ENCODE results near the gene PIK3CG.
"Not testable (repeated sequence)": the region's sequence is repeated elsewhere in the genome, so short reads cannot be mapped to it uniquely, and the experiment has no call there.

PIK3CG gene

GRCh38 chr7:106851632-106852031 is 13.4 kb upstream of the PIK3CG start:
- H3K27ac ChIP-seq (ENCODE audit: low read depth, low read length); DNase-seq; H2BK120ac ChIP-seq (ENCODE audit: low read depth, low read length); H3K23ac ChIP-seq (ENCODE audit: low read length); H4K5ac ChIP-seq (ENCODE audit: low read length); H3K79me1 ChIP-seq (ENCODE audit: low read length); H2AK5ac ChIP-seq (ENCODE audit: low read length); H3K4me2 ChIP-seq (ENCODE audit: low read length); H4K8ac ChIP-seq (ENCODE audit: low read depth, low read length); H3K18ac ChIP-seq (ENCODE audit: low read length); H3K9ac ChIP-seq (ENCODE audit: low read length); H3K56ac ChIP-seq (ENCODE audit: low read length); H3K4me3 ChIP-seq (ENCODE audit: low read length); H3K36me3 ChIP-seq (ENCODE audit: control insufficient read depth, insufficient read depth, low read length); H3K4me1 ChIP-seq (ENCODE audit: control insufficient read depth, low read depth, low read length); H3K79me2 ChIP-seq (ENCODE audit: control insufficient read depth, insufficient read depth, low read length); H2BK15ac ChIP-seq (replicated peaks; ENCODE audit: low read depth); H3K4ac ChIP-seq (ENCODE audit: low read depth, low read length); H3K27me3 ChIP-seq (ENCODE audit: insufficient read depth, low read length, poor library complexity); H2BK5ac ChIP-seq (ENCODE audit: low read length): not testable (repeated sequence)
- WGBS (ENCODE audit: extremely low coverage, insufficient coverage, low lambda C conversion rate) = no CpG with 5 or more reads among the region's 7 CpGs

GRCh38 chr7:106853250-106853908 is 11.7 kb upstream of the PIK3CG start:
- no peak for DNase-seq
- Histone ChIP-seq H3K9ac (ENCODE audit: low read length) (no peak overlapping the region), H4K8ac (ENCODE audit: low read depth, low read length) (no peak overlapping the region), H3K36me3 (ENCODE audit: control insufficient read depth, insufficient read depth, low read length) (no peaks in the 10 kb centered on the region), H3K79me1 (ENCODE audit: low read length) (no peaks in the 10 kb centered on the region), H4K5ac (ENCODE audit: low read length) (no peak overlapping the region), H3K4me3 (ENCODE audit: low read length) (no peak overlapping the region), H3K18ac (ENCODE audit: low read length) (no peak overlapping the region), H2BK5ac (ENCODE audit: low read length) (no peak overlapping the region), H3K23ac (ENCODE audit: low read length) (no peak overlapping the region), H3K27me3 (ENCODE audit: insufficient read depth, low read length, poor library complexity) (no peaks in the 10 kb centered on the region), H2AK5ac (ENCODE audit: low read length) (no peak overlapping the region), H2BK120ac (ENCODE audit: low read depth, low read length) (no peak overlapping the region), H3K79me2 (ENCODE audit: control insufficient read depth, insufficient read depth, low read length) (no peaks in the 10 kb centered on the region), H3K27ac (ENCODE audit: low read depth, low read length) (no peak overlapping the region), H3K4me2 (ENCODE audit: low read length) (no peak overlapping the region), H3K56ac (ENCODE audit: low read length) (no peak overlapping the region), H3K4me1 (ENCODE audit: control insufficient read depth, low read depth, low read length) (no peaks in the 10 kb centered on the region), H3K4ac (ENCODE audit: low read depth, low read length) (no peak overlapping the region), H2BK15ac (replicated peaks; ENCODE audit: low read depth) (no peak overlapping the region)
- WGBS (ENCODE audit: extremely low coverage, insufficient coverage, low lambda C conversion rate) = no CpG with 5 or more reads among the region's 9 CpGs

- Histone ChIP-seq H3K27me3 (ENCODE audit: insufficient read depth, low read length, poor library complexity) (no peaks in the 10 kb centered on the region), H3K56ac (ENCODE audit: low read length) (no peak overlapping the region), H3K4me2 (ENCODE audit: low read length) (no peak overlapping the region), H3K4me3 (ENCODE audit: low read length) (no peak overlapping the region), H3K27ac (ENCODE audit: low read depth, low read length) (no peak overlapping the region), H4K8ac (ENCODE audit: low read depth, low read length) (no peak overlapping the region), H3K79me2 (ENCODE audit: control insufficient read depth, insufficient read depth, low read length) (no peaks in the 10 kb centered on the region), H3K79me1 (ENCODE audit: low read length) (no peaks in the 10 kb centered on the region), H3K18ac (ENCODE audit: low read length) (no peak overlapping the region), H3K4me1 (ENCODE audit: control insufficient read depth, low read depth, low read length) (no peaks in the 10 kb centered on the region), H2BK120ac (ENCODE audit: low read depth, low read length) (no peak overlapping the region), H3K23ac (ENCODE audit: low read length) (no peak overlapping the region), H4K5ac (ENCODE audit: low read length) (no peak overlapping the region), H3K4ac (ENCODE audit: low read depth, low read length) (no peak overlapping the region), H2BK15ac (replicated peaks; ENCODE audit: low read depth) (no peak overlapping the region), H3K36me3 (ENCODE audit: control insufficient read depth, insufficient read depth, low read length) (no peaks in the 10 kb centered on the region), H2AK5ac (ENCODE audit: low read length) (no peak overlapping the region), H3K9ac (ENCODE audit: low read length) (no peak overlapping the region), H2BK5ac (ENCODE audit: low read length) (no peak overlapping the region)
- peak; percentile 38 for DNase-seq
- no CpG with 5 or more reads among the region's 6 CpGs for WGBS (ENCODE audit: extremely low coverage, insufficient coverage, low lambda C conversion rate)
Observed at GRCh38 chr7:106855540-106856132, 9.4 kb upstream of the PIK3CG start.

- Histone ChIP-seq H3K79me1 (ENCODE audit: low read length) (no peaks in the 10 kb centered on the region), H3K18ac (ENCODE audit: low read length) (no peak overlapping the region), H3K23ac (ENCODE audit: low read length) (no peak overlapping the region), H3K56ac (ENCODE audit: low read length) (no peak overlapping the region), H2BK5ac (ENCODE audit: low read length) (no peak overlapping the region), H3K4me2 (ENCODE audit: low read length) (no peak overlapping the region), H4K5ac (ENCODE audit: low read length) (no peak overlapping the region), H3K79me2 (ENCODE audit: control insufficient read depth, insufficient read depth, low read length) (no peaks in the 10 kb centered on the region), H2BK120ac (ENCODE audit: low read depth, low read length) (no peak overlapping the region), H3K36me3 (ENCODE audit: control insufficient read depth, insufficient read depth, low read length) (no peaks in the 10 kb centered on the region), H3K4ac (ENCODE audit: low read depth, low read length) (no peak overlapping the region), H3K27me3 (ENCODE audit: insufficient read depth, low read length, poor library complexity) (no peaks in the 10 kb centered on the region), H4K8ac (ENCODE audit: low read depth, low read length) (no peak overlapping the region), H3K4me1 (ENCODE audit: control insufficient read depth, low read depth, low read length) (no peaks in the 10 kb centered on the region), H3K9ac (ENCODE audit: low read length) (no peak overlapping the region), H2BK15ac (replicated peaks; ENCODE audit: low read depth) (no peak overlapping the region), H2AK5ac (ENCODE audit: low read length) (no peak overlapping the region), H3K27ac (ENCODE audit: low read depth, low read length) (no peak overlapping the region), H3K4me3 (ENCODE audit: low read length) (no peak overlapping the region)
- WGBS (ENCODE audit: extremely low coverage, insufficient coverage, low lambda C conversion rate) = no CpG with 5 or more reads among the region's 10 CpGs
- DNase-seq = no peak
Observed at GRCh38 chr7:106858618-106859532, 6.2 kb upstream of the PIK3CG start.

- DNase-seq = no peak
- no peaks in the 10 kb centered on the region for H3K36me3 ChIP-seq (ENCODE audit: control insufficient read depth, insufficient read depth, low read length)
- H2BK5ac ChIP-seq (ENCODE audit: low read length) = no peak overlapping the region
- peaks cover 2% of the 10 kb centered on the region for H3K4me1 ChIP-seq (ENCODE audit: control insufficient read depth, low read depth, low read length)
- H3K56ac ChIP-seq (ENCODE audit: low read length) = no peak overlapping the region
- H3K9ac ChIP-seq (ENCODE audit: low read length) = no peak overlapping the region
- H3K79me2 ChIP-seq (ENCODE audit: control insufficient read depth, insufficient read depth, low read length) = no peaks in the 10 kb centered on the region
- H4K5ac ChIP-seq (ENCODE audit: low read length) = no peak overlapping the region
- no peak overlapping the region for H3K4me3 ChIP-seq (ENCODE audit: low read length)
- H2AK5ac ChIP-seq (ENCODE audit: low read length) = no peak overlapping the region
- H3K23ac ChIP-seq (ENCODE audit: low read length) = no peak overlapping the region
- no peak overlapping the region for H3K4ac ChIP-seq (ENCODE audit: low read depth, low read length)
- no peak overlapping the region for H3K27ac ChIP-seq (ENCODE audit: low read depth, low read length)
- no peak overlapping the region for H2BK120ac ChIP-seq (ENCODE audit: low read depth, low read length)
- H3K27me3 ChIP-seq (ENCODE audit: insufficient read depth, low read length, poor library complexity) = no peaks in the 10 kb centered on the region
- no CpG with 5 or more reads among the region's 8 CpGs for WGBS (ENCODE audit: extremely low coverage, insufficient coverage, low lambda C conversion rate)
- no peak overlapping the region for H2BK15ac ChIP-seq (replicated peaks; ENCODE audit: low read depth)
- no peak overlapping the region for H3K4me2 ChIP-seq (ENCODE audit: low read length)
- H3K79me1 ChIP-seq (ENCODE audit: low read length) = no peaks in the 10 kb centered on the region
- H3K18ac ChIP-seq (ENCODE audit: low read length) = no peak overlapping the region
- no peak overlapping the region for H4K8ac ChIP-seq (ENCODE audit: low read depth, low read length)
Observed at GRCh38 chr7:106862317-106863089, 2.6 kb upstream of the PIK3CG start.
